ENCODE data around the gene NRL.

Gene NRL

DNA sequence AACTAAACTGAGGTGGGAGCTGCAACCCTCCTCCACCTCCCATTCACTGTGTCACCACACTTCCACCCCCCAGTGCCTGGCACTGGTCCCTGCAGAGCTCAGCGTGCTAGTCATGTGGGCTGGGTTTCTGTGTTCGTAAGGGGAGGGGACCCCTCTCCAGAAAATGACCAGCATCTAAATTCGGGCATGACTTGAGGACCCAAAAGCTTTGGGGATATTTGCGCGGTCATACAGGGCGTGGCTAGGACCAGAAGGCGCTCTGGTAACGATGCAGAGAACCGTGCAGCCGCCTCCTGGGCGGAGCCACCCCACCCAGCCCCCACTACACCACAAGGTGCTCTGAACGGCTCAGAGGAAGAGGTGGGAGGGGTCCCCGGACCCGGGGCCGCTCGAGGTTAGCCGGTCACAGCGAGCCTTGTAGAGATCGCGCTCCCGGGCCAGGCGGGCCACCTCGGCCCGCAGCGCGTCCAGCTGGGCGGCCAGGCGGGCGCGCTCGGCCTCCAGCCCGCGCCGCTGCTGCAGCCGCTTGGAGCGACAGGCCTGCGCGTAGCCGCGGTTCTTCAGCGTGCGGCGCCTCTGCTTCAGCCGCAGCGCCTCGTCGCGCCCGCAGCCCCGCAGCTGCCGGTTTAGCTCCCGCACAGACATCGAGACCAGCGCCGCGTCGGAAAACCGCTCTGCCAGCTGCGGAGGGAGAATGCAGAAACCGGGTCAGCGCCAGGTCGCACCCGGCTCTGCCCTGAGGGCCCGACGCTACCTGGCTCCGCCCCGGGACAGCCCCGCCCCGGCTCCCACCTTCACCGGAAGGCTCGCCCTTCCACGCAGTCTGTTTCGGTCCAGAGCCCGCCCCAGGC lies 33.6 kb downstream of the NRL start:
- DNase-seq (ENCODE audit: low spot score) = peak; percentile 63

DNA sequence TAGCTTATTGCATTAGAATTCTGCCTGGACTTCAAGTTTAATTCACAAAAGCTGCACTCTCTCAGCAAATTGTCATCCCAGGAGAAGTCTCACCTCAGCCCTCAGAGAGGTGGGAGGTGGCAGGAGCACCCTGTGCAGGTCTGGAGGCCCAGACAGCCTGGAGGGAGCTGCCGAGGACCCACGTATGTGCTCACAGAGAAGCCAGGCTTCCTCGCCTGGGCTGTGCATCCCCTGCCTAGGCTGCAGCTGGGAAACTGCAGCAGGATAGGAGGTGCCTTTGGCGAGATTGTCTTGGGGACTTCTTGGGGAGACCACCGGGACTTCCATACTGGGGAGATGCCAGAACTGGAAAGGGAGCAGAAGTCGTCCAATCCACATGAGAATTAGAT lies 34.6 kb downstream of the NRL start:
- no peak for DNase-seq (ENCODE audit: low spot score)

DNA sequence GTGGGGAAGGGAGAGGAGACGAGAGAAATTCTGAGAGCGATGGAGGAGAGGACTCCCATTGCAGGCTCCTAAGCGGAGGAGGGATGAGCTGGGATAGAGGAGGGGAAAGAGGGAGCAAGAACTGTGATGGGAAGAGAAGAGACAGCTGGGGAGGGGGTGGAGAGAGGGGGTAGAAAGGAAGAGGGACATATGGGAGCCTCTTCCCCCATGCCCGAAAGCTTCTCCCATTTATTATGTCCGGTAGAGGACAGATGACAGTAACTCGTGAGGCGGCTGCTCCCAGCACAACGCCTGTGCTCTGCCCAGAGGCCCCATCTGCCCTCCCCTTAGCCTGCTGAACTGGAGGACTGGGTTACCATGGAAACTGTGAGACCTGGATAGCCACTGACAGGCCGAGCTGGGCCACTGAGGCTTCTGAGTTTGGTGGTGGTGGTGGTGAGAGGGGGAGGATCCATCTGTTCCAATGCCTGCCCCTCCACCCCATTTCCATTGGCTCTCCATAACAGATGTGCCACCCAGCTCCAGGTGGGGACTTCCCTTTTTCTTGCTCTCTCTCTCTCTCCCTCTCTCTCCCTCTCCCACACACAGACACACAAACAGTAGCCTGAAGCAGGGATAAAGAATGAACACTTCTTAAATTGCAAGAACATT lies 35.1 kb downstream of the NRL start:
- no peak for DNase-seq (ENCODE audit: low spot score)

DNA sequence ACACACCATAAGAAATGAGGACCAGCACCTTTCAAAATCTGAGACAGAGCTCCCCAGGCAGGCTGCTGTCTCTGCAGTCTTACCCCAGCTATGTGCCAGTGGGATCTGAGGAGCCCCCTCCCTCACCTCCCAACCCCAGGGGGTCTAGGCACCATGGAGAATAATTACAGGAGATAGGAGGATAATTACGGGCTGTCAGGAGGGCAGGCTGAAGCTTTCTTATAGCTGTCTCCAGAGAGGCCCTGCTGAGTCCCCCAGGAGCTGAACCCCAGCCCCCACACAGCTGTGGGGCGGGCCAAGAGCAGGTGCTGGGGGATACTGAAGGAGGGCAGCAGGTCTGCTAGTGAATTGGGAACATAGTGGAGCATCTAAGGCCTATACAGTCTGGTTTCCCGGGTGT lies 36.6 kb downstream of the NRL start:
- no peak for DNase-seq (ENCODE audit: low spot score)

DNA sequence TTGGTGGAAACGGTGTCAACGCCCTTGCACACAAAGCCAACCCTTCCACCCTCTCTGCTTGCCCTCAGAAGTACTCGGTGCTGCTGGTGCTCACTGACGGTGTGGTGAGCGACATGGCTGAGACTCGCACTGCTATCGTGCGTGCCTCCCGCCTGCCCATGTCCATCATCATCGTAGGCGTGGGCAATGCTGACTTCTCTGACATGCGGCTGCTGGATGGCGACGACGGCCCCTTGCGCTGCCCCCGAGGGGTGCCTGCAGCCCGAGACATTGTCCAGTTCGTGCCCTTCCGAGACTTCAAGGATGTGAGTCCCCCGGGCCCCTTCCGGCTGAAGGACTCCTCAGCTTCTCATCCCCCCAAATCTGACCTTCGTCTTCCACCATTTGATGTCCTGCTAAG lies 37.7 kb downstream of the NRL start:
- DNase-seq (ENCODE audit: low spot score) = no peak

DNA sequence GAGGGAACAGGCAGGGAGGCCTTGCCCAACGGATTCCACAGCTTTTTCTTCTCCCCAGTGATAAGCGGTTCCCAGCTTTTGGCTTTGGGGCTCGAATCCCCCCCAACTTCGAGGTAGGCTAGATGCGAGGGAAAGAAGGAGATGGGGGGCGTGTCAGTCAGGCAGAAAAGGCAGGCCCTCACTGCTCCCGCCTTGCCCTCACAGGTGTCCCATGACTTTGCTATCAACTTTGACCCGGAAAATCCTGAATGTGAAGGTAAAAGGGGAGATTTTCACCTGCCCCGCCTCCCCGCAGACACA lies 38.5 kb downstream of the NRL start:
- DNase-seq (ENCODE audit: low spot score) = no peak

DNA sequence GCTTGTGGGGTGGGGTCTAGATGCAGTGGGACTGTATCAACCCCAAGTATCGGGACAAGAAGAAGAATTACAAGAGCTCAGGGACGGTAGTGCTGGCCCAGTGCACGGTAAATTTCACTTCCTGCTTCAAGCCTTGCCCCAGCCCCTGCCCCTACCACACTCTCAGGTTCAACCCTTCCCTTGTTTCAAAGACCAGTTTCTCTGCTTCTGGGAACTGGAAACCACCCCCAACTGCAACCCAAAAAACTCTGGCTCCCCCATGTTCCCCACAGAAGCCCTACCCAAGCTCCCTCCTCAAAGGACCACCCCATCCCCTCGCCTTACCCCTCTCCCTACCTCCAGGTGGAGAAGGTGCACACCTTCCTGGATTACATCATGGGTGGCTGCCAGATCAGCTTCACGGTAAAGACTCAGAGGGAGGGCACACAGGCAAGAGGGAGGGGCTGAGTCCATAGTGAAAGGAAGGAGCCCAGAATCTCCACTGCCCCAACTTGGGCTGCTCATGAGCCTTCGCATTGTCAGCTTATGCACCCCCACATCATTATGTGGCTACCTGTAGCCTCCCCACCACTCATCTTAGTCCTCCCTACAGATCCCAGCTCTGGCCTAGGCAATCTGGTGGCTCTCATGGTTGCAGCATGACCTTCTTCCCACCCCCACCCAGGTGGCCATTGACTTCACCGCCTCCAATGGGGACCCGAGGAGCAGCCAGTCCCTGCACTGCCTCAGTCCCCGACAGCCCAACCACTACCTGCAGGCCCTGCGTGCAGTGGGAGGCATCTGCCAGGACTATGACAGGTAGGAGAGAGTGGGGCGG lies 39.1 kb downstream of the NRL start:
- DNase-seq (ENCODE audit: low spot score) = no peak

DNA sequence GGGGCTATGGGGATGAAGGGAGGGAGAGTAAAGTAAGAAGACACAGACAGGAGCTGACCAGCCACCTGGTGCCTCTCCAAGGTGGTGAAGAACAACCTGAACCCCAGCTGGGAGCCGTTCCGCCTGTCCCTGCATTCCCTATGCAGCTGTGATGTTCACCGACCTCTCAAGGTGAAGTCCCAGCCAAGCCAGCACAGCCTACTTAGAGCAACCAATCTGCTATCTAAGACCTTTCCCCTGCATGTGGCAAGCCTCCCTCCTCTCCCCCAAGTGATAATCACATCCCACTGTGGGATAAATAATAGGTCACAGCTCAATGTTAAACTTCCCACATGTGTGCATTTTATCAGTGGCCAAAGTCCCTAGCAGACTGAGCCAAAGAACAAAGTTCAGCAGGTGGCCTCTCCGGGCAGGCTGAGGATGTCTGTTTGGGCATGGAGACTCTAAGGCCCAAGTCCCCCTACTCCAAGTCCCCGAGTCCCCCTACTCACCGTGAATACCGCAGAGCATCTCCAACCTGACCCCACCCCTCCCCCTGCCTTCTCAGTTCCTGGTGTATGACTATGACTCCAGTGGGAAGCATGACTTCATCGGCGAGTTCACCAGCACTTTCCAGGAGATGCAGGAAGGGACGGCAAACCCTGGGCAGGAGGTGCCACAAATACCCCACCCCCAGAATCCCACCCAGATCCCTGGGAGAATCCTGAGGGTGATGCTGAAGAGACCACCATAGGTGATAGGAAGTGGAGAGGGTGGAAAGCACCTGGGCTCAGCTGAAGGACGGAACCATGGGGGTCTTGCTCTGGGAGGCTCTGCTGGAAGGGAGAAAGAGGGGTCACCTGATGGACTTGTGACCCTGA lies 39.9 kb downstream of the NRL start:
- no peak for DNase-seq (ENCODE audit: low spot score)

DNA sequence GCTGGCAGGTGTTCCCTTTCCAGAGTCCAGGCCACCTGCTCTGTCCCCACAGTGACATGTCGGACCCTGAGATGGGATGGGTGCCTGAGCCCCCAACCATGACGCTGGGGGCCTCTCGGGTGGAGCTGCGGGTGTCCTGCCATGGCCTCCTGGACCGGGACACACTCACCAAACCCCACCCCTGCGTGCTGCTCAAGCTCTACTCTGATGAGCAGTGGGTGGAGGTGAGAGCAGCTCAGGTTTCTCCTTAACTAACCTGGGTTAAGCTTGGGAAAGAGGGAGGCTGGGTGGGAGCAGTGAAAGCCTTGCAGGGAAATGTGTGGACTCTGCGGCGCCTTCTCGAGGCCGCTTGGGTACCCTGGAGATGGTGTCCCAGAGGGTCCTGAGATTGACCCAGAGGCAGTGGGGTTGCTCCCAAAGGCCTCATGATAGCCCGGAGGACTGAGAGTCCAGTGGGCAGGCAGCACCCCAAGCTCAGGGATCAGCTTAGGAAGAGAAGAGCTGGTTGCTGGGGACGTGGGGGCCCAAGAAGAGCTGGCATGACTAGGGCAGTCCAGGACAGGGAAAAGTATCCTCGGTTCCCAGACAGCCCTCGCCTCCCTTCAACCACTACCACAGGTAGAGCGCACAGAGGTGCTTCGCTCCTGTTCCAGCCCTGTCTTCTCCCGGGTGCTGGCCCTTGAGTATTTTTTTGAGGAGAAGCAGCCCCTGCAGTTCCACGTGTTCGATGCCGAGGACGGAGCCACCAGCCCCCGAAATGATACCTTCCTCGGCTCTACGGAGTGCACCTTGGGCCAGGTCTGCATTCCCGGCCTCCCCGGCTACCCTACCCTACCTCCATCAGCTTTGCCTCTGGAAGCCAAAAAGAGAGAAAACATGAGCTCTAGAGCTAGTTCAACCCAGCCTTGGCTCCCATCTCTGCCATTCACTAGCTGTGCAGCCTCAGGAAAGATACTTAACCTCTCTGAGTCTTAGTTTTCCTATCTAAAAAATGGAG lies 41.6 kb downstream of the NRL start:
- DNase-seq (ENCODE audit: low spot score) = no peak

DNA sequence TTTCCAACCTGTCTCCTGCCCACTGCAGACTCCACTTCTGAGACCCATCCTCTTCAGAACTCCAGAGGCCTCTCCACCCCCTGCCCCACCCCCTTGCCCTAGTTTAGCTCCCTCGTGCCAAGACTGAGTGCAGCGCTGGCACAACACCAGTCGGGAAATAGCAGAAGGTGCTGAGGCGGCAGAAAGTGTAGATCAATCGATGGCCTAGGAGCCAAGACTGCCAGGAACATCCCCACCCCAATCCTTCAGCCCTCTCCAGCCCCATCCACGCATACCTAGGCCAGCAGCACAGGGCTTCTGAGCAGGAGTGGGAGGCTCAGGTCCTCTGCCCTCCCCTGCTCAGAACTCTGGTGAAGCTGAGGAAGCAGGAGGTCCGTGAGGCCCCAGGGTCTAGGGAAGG lies 42.3 kb downstream of the NRL start:
- peak; percentile 25 for DNase-seq (ENCODE audit: low spot score)

DNA sequence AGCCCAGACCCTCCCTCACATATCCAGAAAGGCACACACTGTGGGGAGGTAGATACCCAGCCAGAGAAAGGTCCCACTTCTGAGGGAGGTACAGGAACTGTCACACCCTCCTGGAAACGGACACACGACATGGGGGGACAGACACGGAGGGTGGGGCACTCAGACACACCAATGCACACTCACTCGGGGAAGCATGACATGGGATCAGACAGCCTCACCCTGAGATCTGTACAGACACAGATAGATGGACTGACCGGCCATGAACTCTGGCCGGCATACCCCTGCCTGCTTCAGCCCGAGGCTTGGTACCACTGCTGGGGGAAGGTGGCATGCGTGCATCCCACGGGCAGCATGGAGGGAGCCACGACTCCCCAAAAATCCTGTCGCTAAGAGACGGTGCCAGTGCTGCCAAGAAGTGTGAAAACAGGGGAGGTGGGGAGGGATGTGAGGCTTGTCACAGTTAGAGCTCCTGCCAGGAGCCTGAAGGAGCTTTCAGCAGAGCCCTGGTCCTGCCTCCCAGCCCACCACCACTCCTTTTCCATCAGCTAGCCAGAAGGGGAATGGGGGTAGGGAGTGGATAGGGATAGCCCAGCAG lies 42.8 kb downstream of the NRL start:
- no peak for DNase-seq (ENCODE audit: low spot score)

DNA sequence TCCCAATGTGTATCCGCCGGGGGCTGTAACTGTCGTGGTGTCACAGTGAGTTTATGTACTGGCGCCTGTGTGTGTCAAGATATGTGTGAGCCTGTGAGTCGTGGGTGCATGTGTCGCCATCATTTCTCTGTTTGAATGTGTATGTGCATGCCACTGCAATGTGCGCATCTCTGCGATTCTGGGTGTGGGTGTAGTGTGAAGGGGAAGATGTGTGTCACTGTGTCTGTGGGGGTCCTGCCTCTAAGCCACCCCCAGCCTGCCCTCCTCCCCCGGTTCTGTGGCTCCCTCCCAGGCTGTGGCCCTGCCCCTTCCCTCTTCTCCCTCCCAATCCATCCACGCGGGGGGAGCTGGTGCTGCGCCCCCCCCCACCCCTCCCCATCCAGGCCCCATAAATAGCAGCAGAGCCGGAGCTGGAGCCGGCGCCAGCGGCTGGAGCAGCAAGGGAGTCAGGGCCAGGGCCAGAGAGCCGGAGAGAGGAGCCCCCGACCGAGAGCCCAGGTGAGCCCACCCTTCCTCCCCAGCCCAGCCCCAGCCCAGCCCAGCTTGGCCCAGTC lies 43.5 kb downstream of the NRL start, which contains the start of gene CPNE6:
Gene CPNE6 (plus strand): TSS at position 419 of the 554 bp plus-strand sequence. CDS start 1,375 bp downstream, outside the sequence.
- no peak for DNase-seq (ENCODE audit: low spot score)

DNA sequence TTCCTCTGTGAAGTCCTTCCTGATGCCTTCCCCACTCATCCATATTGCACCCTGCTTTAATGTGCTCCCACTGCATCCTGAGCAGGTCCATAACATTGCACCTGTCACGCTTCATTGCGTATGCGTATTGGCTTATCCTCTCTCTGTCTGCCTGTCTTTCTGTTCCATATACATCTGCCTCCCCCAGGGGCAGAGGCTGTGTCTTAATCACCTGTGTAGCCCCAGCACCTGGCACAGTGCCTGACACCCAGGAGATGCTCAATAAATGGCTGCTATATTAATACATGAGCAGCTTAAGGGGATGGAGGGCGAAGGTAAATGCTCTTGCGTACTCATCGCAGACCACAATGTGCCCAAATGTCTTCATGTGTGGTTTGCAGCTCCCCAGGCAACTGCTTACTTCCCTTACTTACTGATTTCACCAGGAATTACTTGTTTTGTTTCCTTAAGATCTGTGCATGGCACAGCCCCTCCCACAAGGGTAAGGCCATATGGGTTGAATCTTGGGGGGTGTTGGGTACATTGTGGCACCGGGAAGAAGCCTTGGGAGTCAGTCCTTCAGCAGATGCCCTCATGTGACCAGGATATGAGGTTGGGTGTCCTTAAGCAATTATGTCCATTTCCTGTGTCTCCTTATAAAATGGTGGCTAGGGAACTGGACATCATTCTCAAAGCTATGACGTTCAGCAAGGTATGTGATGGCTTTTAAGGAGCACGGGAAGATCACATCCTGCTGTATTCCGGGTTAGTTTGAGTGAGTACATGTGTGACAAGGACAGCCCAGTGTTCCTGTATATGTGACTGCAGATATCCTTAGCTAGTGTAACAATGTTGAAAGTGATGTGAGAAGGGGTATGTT lies 44.2 kb downstream of the NRL start:
- no peak for DNase-seq (ENCODE audit: low spot score)

DNA sequence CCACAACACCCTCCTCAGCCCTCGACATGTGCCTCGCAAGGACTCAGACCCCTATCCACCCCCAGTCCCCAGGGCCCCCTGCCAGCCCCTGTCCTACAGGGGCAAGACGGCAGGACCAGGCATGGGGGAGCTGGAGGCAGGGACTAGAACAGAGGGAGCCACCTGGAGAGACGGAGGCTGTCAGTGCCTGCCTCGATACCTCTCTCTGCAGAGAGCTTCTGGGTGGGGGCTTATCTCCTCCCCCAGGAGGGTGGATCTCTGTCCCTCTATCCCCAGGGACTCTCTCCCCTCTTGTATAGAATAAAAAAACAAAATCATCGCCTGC lies 45.4 kb downstream of the NRL start:
- no peak for DNase-seq (ENCODE audit: low spot score)

DNA sequence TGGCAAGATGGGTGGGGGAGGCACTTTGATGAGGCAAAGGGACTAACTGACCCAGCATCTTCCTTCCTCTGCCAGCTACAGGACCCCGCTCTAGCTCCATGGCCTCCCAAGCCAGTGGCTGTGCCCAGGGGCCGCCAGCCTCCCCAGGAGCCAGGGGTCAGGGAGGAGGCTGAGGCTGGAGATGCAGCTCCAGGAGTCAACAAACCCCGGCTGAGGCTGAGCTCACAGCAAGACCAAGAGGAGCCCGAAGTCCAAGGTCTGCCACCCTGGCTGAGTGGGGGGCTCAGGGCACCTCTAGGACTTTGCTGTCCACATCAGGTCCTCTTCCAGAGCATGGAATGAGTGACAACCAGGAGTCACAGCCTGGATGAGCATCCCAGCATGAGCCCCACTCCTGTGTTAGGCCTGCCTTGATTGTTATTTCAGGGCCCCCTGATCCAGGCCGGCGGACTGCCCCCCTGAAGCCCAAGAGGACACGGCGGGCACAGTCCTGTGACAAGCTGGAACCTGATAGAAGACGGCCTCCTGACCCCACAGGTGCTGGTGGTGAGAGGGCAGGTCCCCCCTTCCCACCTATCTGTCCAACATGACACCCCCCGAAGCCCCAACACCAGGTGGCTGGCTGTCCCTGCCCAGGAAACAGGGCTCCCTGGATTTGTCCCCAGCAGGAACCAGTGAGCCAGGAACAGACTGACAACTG lies 45.9 kb downstream of the NRL start:
- no peak for DNase-seq (ENCODE audit: low spot score)

DNA sequence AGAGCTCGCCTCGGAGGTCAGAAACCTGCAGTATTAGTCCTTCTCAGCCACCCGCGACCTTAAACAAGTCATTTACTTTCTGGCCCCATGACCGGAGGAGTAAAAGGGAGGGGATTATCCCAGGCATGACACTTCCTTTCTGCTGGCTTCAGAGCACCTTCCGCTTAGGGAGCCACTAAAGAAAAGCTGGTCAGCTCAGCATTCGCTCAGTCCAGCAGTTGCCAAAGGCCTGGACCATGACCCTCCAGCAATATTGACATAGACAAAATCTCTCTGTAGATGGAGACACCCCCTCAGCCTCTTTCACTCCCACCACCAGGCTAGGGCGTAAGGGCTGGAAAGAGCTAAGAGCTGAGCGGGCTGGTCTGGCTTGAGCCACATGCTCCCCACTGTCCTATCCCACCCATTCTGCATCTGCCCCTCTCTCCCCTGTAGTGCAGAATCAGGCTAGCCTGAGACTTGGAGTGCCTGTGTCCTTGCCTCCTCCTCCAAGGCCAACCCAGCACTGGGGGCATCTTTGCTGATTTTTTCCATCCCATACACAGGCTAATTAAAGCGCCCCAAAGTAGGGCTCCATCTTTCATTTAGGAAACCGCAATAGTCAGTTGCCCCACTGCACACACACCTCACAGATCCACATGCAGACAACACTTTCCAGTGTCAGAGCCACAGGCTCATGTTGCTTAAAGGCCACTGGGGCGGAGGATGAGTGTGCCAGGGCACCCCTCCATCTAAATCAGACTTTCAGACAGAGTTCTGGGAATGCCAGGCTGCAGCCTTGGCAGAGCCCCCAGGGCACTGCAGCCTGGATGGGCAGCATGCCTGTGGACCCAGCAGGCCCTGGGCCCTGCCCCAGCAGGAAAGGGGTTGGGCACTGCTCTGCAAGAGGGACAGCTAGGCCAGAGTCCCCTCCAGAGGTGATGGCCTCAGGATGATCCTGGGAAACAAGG lies 47.3 kb downstream of the NRL start:
- DNase-seq (ENCODE audit: low spot score) = no peak

DNA sequence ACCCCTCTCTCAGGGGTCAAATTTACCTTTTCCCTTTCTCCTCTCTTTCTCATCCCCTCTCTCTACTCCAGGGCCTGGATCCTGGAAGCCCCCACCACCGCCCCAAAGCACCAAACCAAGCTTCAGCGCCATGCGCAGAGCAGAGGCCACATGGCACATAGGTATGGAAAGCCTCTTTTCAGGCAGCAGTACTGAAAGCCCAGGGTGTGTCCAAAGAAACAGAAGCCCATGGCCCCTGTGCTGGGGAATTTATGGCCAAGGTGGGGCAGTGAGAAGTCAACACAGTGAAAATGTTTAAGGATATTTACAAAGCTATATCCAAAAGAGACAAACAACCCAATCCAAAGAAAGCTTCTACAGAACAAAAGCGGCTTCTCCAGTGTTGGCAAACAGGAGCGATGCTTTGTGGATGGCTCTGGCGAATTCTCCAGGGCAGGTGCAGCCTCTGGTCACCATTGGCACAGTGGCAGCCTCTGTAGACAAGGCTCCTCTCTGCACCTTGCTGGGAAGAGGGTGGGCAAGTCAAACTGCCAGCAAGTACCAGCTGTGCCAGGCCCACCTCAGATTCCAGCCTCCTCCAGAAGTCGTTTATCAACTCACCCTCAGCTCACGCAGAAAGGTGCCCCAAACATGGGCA lies 48.1 kb downstream of the NRL start:
- DNase-seq (ENCODE audit: low spot score) = no peak
